ENCODE data around the gene TREML1.

Gene TREML1

GRCh38 chr6:41164551-41165120 is 10.5 kb upstream of the TREML1 start:
- no peak overlapping the region for H3K18ac ChIP-seq (ENCODE audit: low read length)
- H2BK5ac ChIP-seq (ENCODE audit: low read length): no peak overlapping the region
- peaks cover 0 to 28% (median 0%) of the 10 kb centered on the region in 3 experiments for H3K27me3 ChIP-seq (ENCODE audit: control insufficient read depth in 3 of 3, insufficient read depth in 3 of 3, low read depth in 1 of 3, low read length in 3 of 3)
- no CpG with 5 or more reads among the region's 4 CpGs for WGBS, 2 donors (ENCODE audit: extremely low coverage in 2 of 2, insufficient read length in 2 of 2, insufficient replicate concordance in 1 of 2)
- H2AFZ ChIP-seq (ENCODE audit: low read length): no peak overlapping the region
- no peak overlapping the region for H4K8ac ChIP-seq (ENCODE audit: low read depth, low read length)
- no peak overlapping the region for H3K27ac ChIP-seq (replicated peaks; ENCODE audit: low read length)
- H3K4me2 ChIP-seq (ENCODE audit: insufficient read depth, low read length, poor library complexity, severe bottlenecking): no peak overlapping the region
- no peak overlapping the region for H3K23ac ChIP-seq (ENCODE audit: low read depth, low read length, poor library complexity)
- no peak overlapping the region for H3K14ac ChIP-seq (ENCODE audit: low read length)
- H3K9me3 ChIP-seq (replicated peaks in 1 of 2; ENCODE audit: control insufficient read depth in 2 of 2, insufficient read depth in 1 of 2, low read depth in 1 of 2, low read length in 2 of 2): no peaks in the 10 kb centered on the region
- H3K79me1 ChIP-seq (ENCODE audit: low read depth, low read length): no peaks in the 10 kb centered on the region
- H2BK15ac ChIP-seq (ENCODE audit: low read length): no peak overlapping the region
- no peak overlapping the region for H4K91ac ChIP-seq (ENCODE audit: low read depth, low read length, poor library complexity)
- peaks cover 0 to 4% of the 10 kb centered on the region in 2 donors for H3K4me1 ChIP-seq (ENCODE audit: control insufficient read depth in 2 of 2, insufficient read depth in 1 of 2, low read depth in 1 of 2, low read length in 2 of 2)
- H3K36me3 ChIP-seq (replicated peaks in 1 of 2; ENCODE audit: control insufficient read depth in 2 of 2, insufficient read depth in 2 of 2, low read length in 2 of 2): no peaks in the 10 kb centered on the region
- DNase-seq (ENCODE audit: low spot score): no peak
- H2BK120ac ChIP-seq (ENCODE audit: low read depth, low read length): no peak overlapping the region
- no peak overlapping the region for H3K9ac ChIP-seq (ENCODE audit: low read depth, low read length, poor library complexity)
- no peak overlapping the region for H3K4ac ChIP-seq (ENCODE audit: low read length)
- no peak overlapping the region for H2AK5ac ChIP-seq (ENCODE audit: low read depth, low read length)
- H2BK12ac ChIP-seq (ENCODE audit: low read length): no peak overlapping the region
- H3K4me3 ChIP-seq (ENCODE audit: low read length in 2 of 2): no peak overlapping the region

GRCh38 chr6:41163419-41163717 is 9.2 kb upstream of the TREML1 start:
- Histone ChIP-seq H3K23ac (ENCODE audit: low read depth, low read length, poor library complexity) (no peak overlapping the region), H3K4ac (ENCODE audit: low read length) (no peak overlapping the region), H3K4me3 (ENCODE audit: low read length in 2 of 2) (no peak overlapping the region), H2BK120ac (ENCODE audit: low read depth, low read length) (no peak overlapping the region), H3K36me3 (replicated peaks in 1 of 2; ENCODE audit: control insufficient read depth in 2 of 2, insufficient read depth in 2 of 2, low read length in 2 of 2) (no peaks in the 10 kb centered on the region), H3K18ac (ENCODE audit: low read length) (no peak overlapping the region), H3K27me3 (ENCODE audit: control insufficient read depth in 3 of 3, insufficient read depth in 3 of 3, low read depth in 1 of 3, low read length in 3 of 3) (peaks cover 0 to 28% (median 0%) of the 10 kb centered on the region in 3 experiments), H2AK5ac (ENCODE audit: low read depth, low read length) (no peak overlapping the region), H2AFZ (ENCODE audit: low read length) (no peak overlapping the region), H2BK12ac (ENCODE audit: low read length) (no peak overlapping the region), H3K14ac (ENCODE audit: low read length) (no peak overlapping the region), H3K4me2 (ENCODE audit: insufficient read depth, low read length, poor library complexity, severe bottlenecking) (no peak overlapping the region), H3K9me3 (replicated peaks in 1 of 2; ENCODE audit: control insufficient read depth in 2 of 2, insufficient read depth in 1 of 2, low read depth in 1 of 2, low read length in 2 of 2) (no peaks in the 10 kb centered on the region), H2BK5ac (ENCODE audit: low read length) (no peak overlapping the region), H4K91ac (ENCODE audit: low read depth, low read length, poor library complexity) (no peak overlapping the region), H3K27ac (replicated peaks; ENCODE audit: low read length) (no peak overlapping the region), H2BK15ac (ENCODE audit: low read length) (no peak overlapping the region), H3K4me1 (ENCODE audit: control insufficient read depth in 2 of 2, insufficient read depth in 1 of 2, low read depth in 1 of 2, low read length in 2 of 2) (peaks cover 0 to 4% of the 10 kb centered on the region in 2 donors), H3K79me1 (ENCODE audit: low read depth, low read length) (no peaks in the 10 kb centered on the region), H4K8ac (ENCODE audit: low read depth, low read length) (no peak overlapping the region), H3K9ac (ENCODE audit: low read depth, low read length, poor library complexity) (no peak overlapping the region)
- no CpG with 5 or more reads among the region's 1 CpG for WGBS, 2 donors (ENCODE audit: extremely low coverage in 2 of 2, insufficient read length in 2 of 2, insufficient replicate concordance in 1 of 2)
- no peak for DNase-seq (ENCODE audit: low spot score)

- no peak within 1 kb of the TSS for H3K4me3 ChIP-seq (ENCODE audit: low read length in 2 of 2)
- no peaks in the 10 kb centered on the region for H3K36me3 ChIP-seq (replicated peaks in 1 of 2; ENCODE audit: control insufficient read depth in 2 of 2, insufficient read depth in 2 of 2, low read length in 2 of 2)
- peaks cover 0 to 28% (median 0%) of the 10 kb centered on the region in 3 experiments for H3K27me3 ChIP-seq (ENCODE audit: control insufficient read depth in 3 of 3, insufficient read depth in 3 of 3, low read depth in 1 of 3, low read length in 3 of 3)
- no peak within 1 kb of the TSS for H2AK5ac ChIP-seq (ENCODE audit: low read depth, low read length)
- H3K18ac ChIP-seq (ENCODE audit: low read length): no peak within 1 kb of the TSS
- H3K9me3 ChIP-seq (replicated peaks in 1 of 2; ENCODE audit: control insufficient read depth in 2 of 2, insufficient read depth in 1 of 2, low read depth in 1 of 2, low read length in 2 of 2): no peaks in the 10 kb centered on the region
- H3K14ac ChIP-seq (ENCODE audit: low read length): no peak within 1 kb of the TSS
- no peak within 1 kb of the TSS for H4K8ac ChIP-seq (ENCODE audit: low read depth, low read length)
- no peak within 1 kb of the TSS for H4K91ac ChIP-seq (ENCODE audit: low read depth, low read length, poor library complexity)
- no peak for DNase-seq (ENCODE audit: low spot score)
- no peak within 1 kb of the TSS for H2AFZ ChIP-seq (ENCODE audit: low read length)
- H3K23ac ChIP-seq (ENCODE audit: low read depth, low read length, poor library complexity): no peak within 1 kb of the TSS
- no peak within 1 kb of the TSS for H2BK5ac ChIP-seq (ENCODE audit: low read length)
- peaks cover 0 to 4% of the 10 kb centered on the region in 2 donors for H3K4me1 ChIP-seq (ENCODE audit: control insufficient read depth in 2 of 2, insufficient read depth in 1 of 2, low read depth in 1 of 2, low read length in 2 of 2)
- H2BK12ac ChIP-seq (ENCODE audit: low read length): no peak within 1 kb of the TSS
- no peak within 1 kb of the TSS for H2BK120ac ChIP-seq (ENCODE audit: low read depth, low read length)
- no peak within 1 kb of the TSS for H3K4me2 ChIP-seq (ENCODE audit: insufficient read depth, low read length, poor library complexity, severe bottlenecking)
- no peaks in the 10 kb centered on the region for H3K79me1 ChIP-seq (ENCODE audit: low read depth, low read length)
- WGBS, 2 donors (ENCODE audit: extremely low coverage in 2 of 2, insufficient read length in 2 of 2, insufficient replicate concordance in 1 of 2): no CpG with 5 or more reads among the region's 10 CpGs
- H3K27ac ChIP-seq (replicated peaks; ENCODE audit: low read length): no peak within 1 kb of the TSS
- no peak within 1 kb of the TSS for H2BK15ac ChIP-seq (ENCODE audit: low read length)
- H3K4ac ChIP-seq (ENCODE audit: low read length): no peak within 1 kb of the TSS
- H3K9ac ChIP-seq (ENCODE audit: low read depth, low read length, poor library complexity): no peak within 1 kb of the TSS
Observed at GRCh38 chr6:41162687-41163418, 8.7 kb upstream of the TREML1 start, which contains the start of gene TREM2. TREM2 (minus strand) TSS chr6:41163116; CDS start chr6:41163082, 34 bp downstream.

- Histone ChIP-seq H3K4ac (ENCODE audit: low read length) (no peak overlapping the region), H3K23ac (ENCODE audit: low read depth, low read length, poor library complexity) (no peak overlapping the region), H3K14ac (ENCODE audit: low read length) (no peak overlapping the region), H3K27me3 (ENCODE audit: control insufficient read depth in 3 of 3, insufficient read depth in 3 of 3, low read depth in 1 of 3, low read length in 3 of 3) (peaks cover 0 to 29% (median 0%) of the 10 kb centered on the region in 3 experiments), H3K9me3 (replicated peaks in 1 of 2; ENCODE audit: control insufficient read depth in 2 of 2, insufficient read depth in 1 of 2, low read depth in 1 of 2, low read length in 2 of 2) (no peaks in the 10 kb centered on the region), H3K27ac (replicated peaks; ENCODE audit: low read length) (no peak overlapping the region), H2AK5ac (ENCODE audit: low read depth, low read length) (no peak overlapping the region), H3K9ac (ENCODE audit: low read depth, low read length, poor library complexity) (no peak overlapping the region), H3K4me3 (ENCODE audit: low read length in 2 of 2) (no peak overlapping the region), H2BK15ac (ENCODE audit: low read length) (no peak overlapping the region), H2BK120ac (ENCODE audit: low read depth, low read length) (no peak overlapping the region), H2AFZ (ENCODE audit: low read length) (no peak overlapping the region), H3K36me3 (replicated peaks in 1 of 2; ENCODE audit: control insufficient read depth in 2 of 2, insufficient read depth in 2 of 2, low read length in 2 of 2) (no peaks in the 10 kb centered on the region), H3K79me1 (ENCODE audit: low read depth, low read length) (no peaks in the 10 kb centered on the region), H4K8ac (ENCODE audit: low read depth, low read length) (no peak overlapping the region), H2BK12ac (ENCODE audit: low read length) (no peak overlapping the region), H3K4me2 (ENCODE audit: insufficient read depth, low read length, poor library complexity, severe bottlenecking) (no peak overlapping the region), H3K18ac (ENCODE audit: low read length) (no peak overlapping the region), H3K4me1 (ENCODE audit: control insufficient read depth in 2 of 2, insufficient read depth in 1 of 2, low read depth in 1 of 2, low read length in 2 of 2) (peaks cover 0 to 4% of the 10 kb centered on the region in 2 donors), H4K91ac (ENCODE audit: low read depth, low read length, poor library complexity) (no peak overlapping the region), H2BK5ac (ENCODE audit: low read length) (no peak overlapping the region)
- no CpG with 5 or more reads among the region's 13 CpGs for WGBS, 2 donors (ENCODE audit: extremely low coverage in 2 of 2, insufficient read length in 2 of 2, insufficient replicate concordance in 1 of 2)
- DNase-seq (ENCODE audit: low spot score): no peak
Observed at GRCh38 chr6:41161851-41162552, 7.9 kb upstream of the TREML1 start.
